Fibroblast of lung (primary cell): ENCODE data around the gene CTSD. TPM values are rescaled to one million over a fixed set of nuclear protein-coding genes. Genes with fewer than 3 reads are reported as not detected.

ENCODE experiments used
- DNase-seq, 2 donors: peaks; one replicate each; pipeline versions ENCODE4 v3.0.0 to v3.0.0-alpha.2; 2010; ENCODE audit warnings: low read depth in 2 of 2
- H2AFZ ChIP-seq: 2 replicates; pipeline ENCODE4 v1.5.1; 2012; ENCODE audit warnings: low read length, control low read depth, inconsistent platforms
- H3K27ac ChIP-seq: 2 replicates; pipeline ENCODE4 v1.5.1; 2011; ENCODE audit warnings: low read length, control low read depth; ENCODE audit not compliant: insufficient read depth
- H3K27me3 ChIP-seq: 2 replicates; pipeline ENCODE4 v1.5.1; 2011; ENCODE audit warnings: mild to moderate bottlenecking, low read length; ENCODE audit not compliant: control insufficient read depth, insufficient read depth
- H3K36me3 ChIP-seq: 2 replicates; pipeline ENCODE4 v1.5.1; 2011; ENCODE audit warnings: low read length; ENCODE audit not compliant: control insufficient read depth, insufficient read depth
- H3K4me1 ChIP-seq: 2 replicates; pipeline ENCODE4 v1.5.1; 2011; ENCODE audit warnings: low read length; ENCODE audit not compliant: control insufficient read depth, insufficient read depth; ENCODE audit errors: extremely low read depth
- H3K4me2 ChIP-seq: 2 replicates; pipeline ENCODE4 v1.5.1; 2011; ENCODE audit warnings: low read length, control low read depth; ENCODE audit not compliant: insufficient read depth; ENCODE audit errors: extremely low read depth
- H3K4me3 ChIP-seq, 4 experiments: fragments of 200-600 bp in 1 of 4; sonication (generic) in 1 of 4; replicated peaks in 1 of 4; 2 replicates each; pipeline ENCODE4 v1.5.1; 2011 to 2016; ENCODE audit warnings: low read length in 4 of 4, low read depth in 3 of 4, mild to moderate bottlenecking in 3 of 4, control low read depth in 2 of 4, inconsistent platforms in 1 of 4, mixed read lengths in 1 of 4; ENCODE audit not compliant: insufficient read depth in 1 of 4; ENCODE audit errors: control extremely low read depth in 1 of 4
- H3K79me2 ChIP-seq: 2 replicates; pipeline ENCODE4 v1.5.1; 2012; ENCODE audit warnings: mild to moderate bottlenecking, low read length, inconsistent platforms; ENCODE audit not compliant: control insufficient read depth, insufficient read depth
- H3K9ac ChIP-seq: 2 replicates; pipeline ENCODE4 v1.5.1; 2011; ENCODE audit warnings: mild to moderate bottlenecking, low read length, control low read depth; ENCODE audit not compliant: insufficient read depth
- H3K9me3 ChIP-seq: 2 replicates; pipeline ENCODE4 v1.5.1; 2012; ENCODE audit warnings: low read depth, low read length; ENCODE audit not compliant: control insufficient read depth, insufficient read depth
- H4K20me1 ChIP-seq: 2 replicates; pipeline ENCODE4 v1.5.1; 2011; ENCODE audit warnings: low read length; ENCODE audit not compliant: control insufficient read depth, insufficient read depth; ENCODE audit errors: extremely low read depth
- EZH2 ChIP-seq: IDR thresholded peaks from 2 replicates; pipeline ENCODE4 v1.5.1; 2012; ENCODE audit warnings: low read length, control low read depth, mild to moderate bottlenecking; ENCODE audit errors: missing control alignments
- polyA plus RNA-seq, 2 donors: library from polyadenylated mRNA; depleted of rRNA in 1 of 2; stranded (reverse) in 1 of 2; unstranded in 1 of 2; fragments of >200 nt; gene quantifications; 2 replicates each; pipeline ENCODE4 v1.2.1, GENCODE V29; 2011 to 2012; ENCODE audit warnings: missing spikeins in 1 of 2
- total RNA-seq: library from RNA; depleted of rRNA; stranded (reverse); fragments of >200 nt; gene quantifications from 2 replicates; pipeline ENCODE4 v1.2.1, GENCODE V29; 2014
- TF ChIP-seq, protein P1 (sequence below), 2 donors: IDR thresholded peaks in 1 of 2; conservative IDR thresholded peaks in 1 of 2; 1 replicate in 1 of 2; 2 replicates in 1 of 2; pipeline ENCODE4 v1.5.1; 2011 to 2012; ENCODE audit warnings: low read length in 2 of 2, control low read depth in 1 of 2, inconsistent platforms in 1 of 2, low read depth in 1 of 2, mild to moderate bottlenecking in 1 of 2

The CTSD gene
- total and polyA plus RNA-seq, 2 donors (not counting 1 experiment from before 2014, with no cell fraction given): 135 to 253 TPM

DNA sequence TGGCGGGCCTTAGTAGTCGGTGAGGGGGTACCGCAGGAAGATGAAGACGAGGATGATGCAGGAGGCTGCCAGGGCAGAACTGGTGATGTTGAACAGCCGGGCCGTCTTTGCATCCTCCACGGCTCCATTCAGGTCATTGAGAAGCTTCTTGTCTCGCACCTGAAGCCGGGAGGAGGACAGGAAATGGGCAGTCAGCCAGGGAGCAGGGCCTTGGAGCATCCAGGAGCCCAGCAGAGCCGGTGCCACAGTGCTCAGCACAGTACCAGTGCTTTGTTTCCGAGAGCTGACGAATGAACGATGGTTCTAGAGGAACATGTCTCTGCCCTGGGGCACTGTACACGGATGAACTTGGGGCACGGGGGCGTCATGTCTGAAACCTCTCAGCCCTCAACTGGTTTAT, 28.5 kb downstream of the CTSD start:
- DNase-seq: no peak
- Histone ChIP-seq H3K4me2 (no peak overlapping the region), H3K27me3 (peaks cover 6% of the 10 kb centered on the region)

GRCh38 chr11:1734641-1735081, 29.1 kb downstream of the CTSD start:
- H3K27me3 ChIP-seq: peaks cover 6% of the 10 kb centered on the region
- no peak overlapping the region for H3K4me2 ChIP-seq
- H3K4me3 ChIP-seq: no peak overlapping the region

More for the DNA sequence above, 28.5 kb downstream of the CTSD start:
- Histone ChIP-seq H4K20me1 (no peaks in the 10 kb centered on the region), H3K4me3 (no peak overlapping the region), H3K36me3 (no peaks in the 10 kb centered on the region), H3K79me2 (no peaks in the 10 kb centered on the region), H2AFZ (no peak overlapping the region), H3K27ac (no peak overlapping the region), H3K9ac (no peak overlapping the region), H3K4me1 (no peaks in the 10 kb centered on the region), H3K9me3 (no peaks in the 10 kb centered on the region)
- TF ChIP-seq, protein P1, sequence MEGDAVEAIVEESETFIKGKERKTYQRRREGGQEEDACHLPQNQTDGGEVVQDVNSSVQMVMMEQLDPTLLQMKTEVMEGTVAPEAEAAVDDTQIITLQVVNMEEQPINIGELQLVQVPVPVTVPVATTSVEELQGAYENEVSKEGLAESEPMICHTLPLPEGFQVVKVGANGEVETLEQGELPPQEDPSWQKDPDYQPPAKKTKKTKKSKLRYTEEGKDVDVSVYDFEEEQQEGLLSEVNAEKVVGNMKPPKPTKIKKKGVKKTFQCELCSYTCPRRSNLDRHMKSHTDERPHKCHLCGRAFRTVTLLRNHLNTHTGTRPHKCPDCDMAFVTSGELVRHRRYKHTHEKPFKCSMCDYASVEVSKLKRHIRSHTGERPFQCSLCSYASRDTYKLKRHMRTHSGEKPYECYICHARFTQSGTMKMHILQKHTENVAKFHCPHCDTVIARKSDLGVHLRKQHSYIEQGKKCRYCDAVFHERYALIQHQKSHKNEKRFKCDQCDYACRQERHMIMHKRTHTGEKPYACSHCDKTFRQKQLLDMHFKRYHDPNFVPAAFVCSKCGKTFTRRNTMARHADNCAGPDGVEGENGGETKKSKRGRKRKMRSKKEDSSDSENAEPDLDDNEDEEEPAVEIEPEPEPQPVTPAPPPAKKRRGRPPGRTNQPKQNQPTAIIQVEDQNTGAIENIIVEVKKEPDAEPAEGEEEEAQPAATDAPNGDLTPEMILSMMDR (conservative IDR thresholded peaks at IDR 0.05 in 1 of 2, IDR thresholded peaks at IDR 0.05 in 1 of 2; ENCODE audit: low read depth in 1 of 2, low read length in 2 of 2): no peak

DNA sequence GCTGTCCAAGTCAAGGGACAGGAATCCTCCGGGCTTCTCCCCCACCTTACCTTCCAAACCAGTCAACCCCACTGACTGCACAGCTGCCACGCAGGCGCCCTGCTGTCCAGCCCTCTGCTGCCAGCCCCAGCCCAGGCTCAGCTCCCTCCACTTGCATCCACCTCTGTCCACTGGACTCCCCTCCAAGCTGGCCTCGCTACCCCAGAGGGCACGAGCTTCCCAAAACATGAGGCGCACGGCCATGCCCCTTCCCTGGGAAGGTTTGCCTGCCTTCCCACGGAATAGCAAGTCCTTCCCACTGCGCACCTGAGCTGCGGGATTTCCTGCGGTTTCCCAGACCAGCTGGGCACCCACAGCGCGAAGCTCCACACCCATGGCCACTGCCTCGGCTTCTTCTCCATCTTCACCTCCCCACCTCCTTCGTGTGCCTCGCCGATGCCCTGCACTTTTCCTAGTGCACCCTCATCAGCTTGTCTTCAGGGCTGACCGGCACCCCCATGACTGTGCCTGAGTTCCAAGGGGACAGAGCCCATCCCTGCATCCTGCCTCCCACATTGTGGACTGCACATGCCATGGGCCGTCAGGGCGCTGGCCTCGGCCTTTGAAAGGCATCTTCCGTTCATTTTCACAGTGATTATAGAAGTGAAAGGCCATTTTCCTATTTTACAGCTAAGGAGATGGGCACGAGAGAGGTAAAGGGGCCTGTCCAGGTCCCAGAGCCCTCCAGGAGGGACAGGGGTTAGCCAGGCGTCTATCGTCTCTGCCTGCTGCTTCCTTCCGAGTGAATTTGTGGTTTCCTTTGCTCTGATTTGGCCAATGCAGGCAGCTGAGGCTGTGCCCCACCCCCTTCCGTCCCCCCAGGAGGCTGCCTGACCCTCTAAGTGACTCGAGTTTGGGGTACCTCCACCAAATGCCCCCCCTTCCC, 29.7 kb downstream of the CTSD start:
- Histone ChIP-seq H3K4me1 (no peaks in the 10 kb centered on the region), H3K4me2 (no peak overlapping the region), H3K27ac (no peak overlapping the region), H3K36me3 (no peaks in the 10 kb centered on the region), H3K9ac (no peak overlapping the region), H2AFZ (no peak overlapping the region), H3K27me3 (peaks cover 6% of the 10 kb centered on the region), H3K9me3 (no peaks in the 10 kb centered on the region), H4K20me1 (no peaks in the 10 kb centered on the region), H3K4me3 (no peak overlapping the region), H3K79me2 (no peaks in the 10 kb centered on the region)
- TF ChIP-seq EZH2: no peak
- DNase-seq: no peak

More at GRCh38 chr11:1734641-1735081, 29.1 kb downstream of the CTSD start:
- TF ChIP-seq EZH2: no peak
- TF ChIP-seq, protein P1 (conservative IDR thresholded peaks at IDR 0.05 in 1 of 2, IDR thresholded peaks at IDR 0.05 in 1 of 2; ENCODE audit: low read depth in 1 of 2, low read length in 2 of 2): no peak
- no peaks in the 10 kb centered on the region for H3K4me1 ChIP-seq
- H4K20me1 ChIP-seq: no peaks in the 10 kb centered on the region
- H3K9ac ChIP-seq: no peak overlapping the region
- no peaks in the 10 kb centered on the region for H3K36me3 ChIP-seq
- H3K27ac ChIP-seq: no peak overlapping the region
- no peaks in the 10 kb centered on the region for H3K9me3 ChIP-seq
- no peak for DNase-seq
- H3K79me2 ChIP-seq: no peaks in the 10 kb centered on the region
- no peak overlapping the region for H2AFZ ChIP-seq
